OCI-LY7 (cell line): ENCODE results near the gene BCDIN3D.

Experiments
- EZH2phosphoT487 ChIP-seq: fragments of 200-600 bp; sonication (generic); IDR thresholded peaks from 2 replicates; pipeline ENCODE4 v1.6.1; 2018; ENCODE audit warnings: low read depth, borderline replicate concordance, mild to moderate bottlenecking, mixed run types, antibody characterized with exemption, low read length, moderate library complexity, mixed read lengths
- TF ChIP-seq, protein P1 (sequence below): fragments of 200-600 bp; sonication (generic); conservative IDR thresholded peaks from 2 replicates; pipeline ENCODE4 v1.5.1; 2014; ENCODE audit warnings: mild to moderate bottlenecking, antibody characterized with exemption, low read length, moderate library complexity, mixed read lengths

DNA sequence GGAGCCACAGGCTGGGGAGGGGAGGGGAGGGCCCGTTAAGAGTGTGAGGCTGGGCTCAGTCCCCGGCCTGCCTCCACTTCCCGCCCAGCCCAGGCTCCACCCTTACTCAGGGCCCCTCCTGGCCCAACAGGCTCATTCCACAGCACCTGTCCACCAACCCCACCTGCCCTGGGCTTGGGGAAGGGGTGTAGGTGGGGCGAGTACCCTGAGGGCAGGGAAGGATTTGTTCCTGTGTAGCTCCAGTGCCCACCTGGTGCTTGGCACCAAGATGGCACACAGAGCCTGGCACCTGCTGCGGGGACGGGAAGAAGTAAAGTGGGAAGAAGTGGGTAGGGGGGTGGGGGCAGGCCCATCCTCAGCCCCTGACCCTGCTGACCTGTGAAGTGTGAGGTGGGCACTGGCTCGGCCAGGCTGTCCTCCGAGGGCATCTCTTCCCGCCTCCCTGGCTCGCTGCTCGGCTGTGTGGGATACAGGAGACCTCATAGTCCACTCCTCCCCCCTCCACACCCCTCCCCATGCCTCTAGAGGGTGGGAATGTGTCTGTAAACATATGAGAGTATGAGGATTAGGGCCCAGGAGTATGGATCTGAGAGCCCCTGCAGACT, 49.8 kb downstream of the BCDIN3D start:
- TF ChIP-seq, protein P1, sequence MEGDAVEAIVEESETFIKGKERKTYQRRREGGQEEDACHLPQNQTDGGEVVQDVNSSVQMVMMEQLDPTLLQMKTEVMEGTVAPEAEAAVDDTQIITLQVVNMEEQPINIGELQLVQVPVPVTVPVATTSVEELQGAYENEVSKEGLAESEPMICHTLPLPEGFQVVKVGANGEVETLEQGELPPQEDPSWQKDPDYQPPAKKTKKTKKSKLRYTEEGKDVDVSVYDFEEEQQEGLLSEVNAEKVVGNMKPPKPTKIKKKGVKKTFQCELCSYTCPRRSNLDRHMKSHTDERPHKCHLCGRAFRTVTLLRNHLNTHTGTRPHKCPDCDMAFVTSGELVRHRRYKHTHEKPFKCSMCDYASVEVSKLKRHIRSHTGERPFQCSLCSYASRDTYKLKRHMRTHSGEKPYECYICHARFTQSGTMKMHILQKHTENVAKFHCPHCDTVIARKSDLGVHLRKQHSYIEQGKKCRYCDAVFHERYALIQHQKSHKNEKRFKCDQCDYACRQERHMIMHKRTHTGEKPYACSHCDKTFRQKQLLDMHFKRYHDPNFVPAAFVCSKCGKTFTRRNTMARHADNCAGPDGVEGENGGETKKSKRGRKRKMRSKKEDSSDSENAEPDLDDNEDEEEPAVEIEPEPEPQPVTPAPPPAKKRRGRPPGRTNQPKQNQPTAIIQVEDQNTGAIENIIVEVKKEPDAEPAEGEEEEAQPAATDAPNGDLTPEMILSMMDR: no peak
- TF ChIP-seq EZH2phosphoT487: no peak
